Hepatocyte (in vitro differentiated cells): ENCODE data around the gene ANO4. TPM values are rescaled to one million over a fixed set of nuclear protein-coding genes. Genes with fewer than 3 reads are reported as not detected.
A peak's percentile ranks its signal among the peaks of the same experiment; 100 is the strongest.

Experiments used
- DNase-seq: peaks from one replicate; pipeline ENCODE4 v3.0.0-alpha.2; 2016; ENCODE audit warnings: low spot score
- H2AFZ ChIP-seq: fragments of 200-600 bp; sonication (generic); 2 replicates; pipeline ENCODE4 v1.6.0; 2016; ENCODE audit warnings: antibody characterized with exemption, mild to moderate bottlenecking
- H3K27ac ChIP-seq: fragments of 200-600 bp; sonication (generic); 2 replicates; pipeline ENCODE4 v1.5.1; 2016; ENCODE audit warnings: mild to moderate bottlenecking
- H3K27me3 ChIP-seq: fragments of 200-600 bp; sonication (generic); 2 replicates; pipeline ENCODE4 v1.6.1; 2016
- H3K36me3 ChIP-seq: fragments of 200-600 bp; sonication (generic); replicated peaks from 2 replicates; pipeline ENCODE4 v1.5.1; 2016; ENCODE audit warnings: low read depth; ENCODE audit not compliant: insufficient read depth
- H3K4me1 ChIP-seq: fragments of 200-600 bp; sonication (generic); 2 replicates; pipeline ENCODE4 v1.5.1; 2016; ENCODE audit warnings: mild to moderate bottlenecking, moderate library complexity; ENCODE audit not compliant: insufficient read depth
- H3K4me2 ChIP-seq: fragments of 200-600 bp; sonication (generic); 2 replicates; pipeline ENCODE4 v1.6.0; 2016
- H3K4me3 ChIP-seq: fragments of 200-600 bp; sonication (generic); 2 replicates; pipeline ENCODE4 v1.5.1; 2016; ENCODE audit warnings: mild to moderate bottlenecking
- H3K79me2 ChIP-seq: fragments of 200-600 bp; sonication (generic); 2 replicates; pipeline ENCODE4 v1.6.0; 2017; ENCODE audit warnings: mild to moderate bottlenecking
- H3K9me2 ChIP-seq: fragments of 200-600 bp; sonication (generic); replicated peaks from 2 replicates; pipeline ENCODE4 v1.6.0; 2017; ENCODE audit warnings: mild to moderate bottlenecking; ENCODE audit not compliant: insufficient read depth
- H3K9me3 ChIP-seq: fragments of 200-600 bp; sonication (generic); 2 replicates; pipeline ENCODE4 v1.5.1; 2016; ENCODE audit warnings: low read depth, mild to moderate bottlenecking
- H4K20me1 ChIP-seq: fragments of 200-600 bp; sonication (generic); 2 replicates; pipeline ENCODE4 v1.6.0; 2016; ENCODE audit warnings: mild to moderate bottlenecking; ENCODE audit not compliant: insufficient read depth, poor library complexity, severe bottlenecking
- CTCF ChIP-seq: fragments of 200-600 bp; sonication (generic); IDR thresholded peaks from 2 replicates; pipeline ENCODE4 v1.5.1; 2016; ENCODE audit warnings: antibody characterized with exemption, mild to moderate bottlenecking; ENCODE audit not compliant: poor library complexity
- EZH2 ChIP-seq: fragments of 200-600 bp; sonication (generic); IDR thresholded peaks from 2 replicates; pipeline ENCODE4 v1.6.1; 2016; ENCODE audit warnings: antibody characterized with exemption, mild to moderate bottlenecking, borderline replicate concordance
- EZH2phosphoT487 ChIP-seq: fragments of 200-600 bp; sonication (generic); IDR thresholded peaks from one replicate; pipeline ENCODE4 v1.6.1; 2018; ENCODE audit warnings: antibody characterized with exemption, mild to moderate bottlenecking, low read depth, moderate library complexity; ENCODE audit not compliant: unreplicated experiment, severe bottlenecking
- whole genome bisulfite sequencing: methylation state at CpG from one replicate; pipeline ENCODE4 v1.1.6; 2016; ENCODE audit warnings: low lambda C conversion rate; ENCODE audit errors: missing lambda C conversion rate; 5-methylcytosine and 5-hydroxymethylcytosine counted together
- polyA plus RNA-seq: library from polyadenylated mRNA; unstranded; fragments of >200 nt; fragmentation: Nextera tagmentation; extraction: Ambion mirVana; gene quantifications from 2 replicates; pipeline ENCODE4 v1.2.1, GENCODE V29; 2016
- total RNA-seq: library from RNA; depleted of rRNA; stranded (reverse); fragments of >200 nt; gene quantifications from 2 replicates; pipeline ENCODE4 v1.2.3, GENCODE V29; 2014

Gene ANO4
- total and polyA plus RNA-seq, 2 experiments from 2014 or later: 1.6 to 2.3 TPM

GRCh38 chr12:101042211-101042610, 247.6 kb downstream of the ANO4 start:
- Histone ChIP-seq H3K4me1 (peaks cover 11% of the 10 kb centered on the region), H2AFZ (no peak overlapping the region), H3K27me3 (no peaks in the 10 kb centered on the region), H3K79me2 (no peaks in the 10 kb centered on the region), H3K9me2 (no peaks in the 10 kb centered on the region), H3K4me3 (no peak overlapping the region), H3K4me2 (no peak overlapping the region), H3K27ac (peak overlapping the region; percentile 93), H3K9me3 (no peaks in the 10 kb centered on the region), H4K20me1 (no peaks in the 10 kb centered on the region), H3K36me3 (no peaks in the 10 kb centered on the region)
- no peak for DNase-seq
- TF ChIP-seq CTCF: no peak
- no peak for TF ChIP-seq EZH2
- no peak for TF ChIP-seq EZH2phosphoT487
- 84% methylated on average over 8 of the region's 8 CpGs for WGBS

- no peak for TF ChIP-seq CTCF
- TF ChIP-seq EZH2phosphoT487: no peak
- TF ChIP-seq EZH2: no peak
- H3K4me3 ChIP-seq: no peak overlapping the region
- H3K27ac ChIP-seq: no peak overlapping the region
- H4K20me1 ChIP-seq: no peaks in the 10 kb centered on the region
- peaks cover 8% of the 10 kb centered on the region for H3K4me1 ChIP-seq
- no peak overlapping the region for H3K4me2 ChIP-seq
- no peaks in the 10 kb centered on the region for H3K9me2 ChIP-seq
- no peak overlapping the region for H2AFZ ChIP-seq
- WGBS: 83% methylated on average over 2 of the region's 2 CpGs
- no peaks in the 10 kb centered on the region for H3K9me3 ChIP-seq
- no peak for DNase-seq
- no peaks in the 10 kb centered on the region for H3K36me3 ChIP-seq
- H3K79me2 ChIP-seq: no peaks in the 10 kb centered on the region
- H3K27me3 ChIP-seq: no peaks in the 10 kb centered on the region
Measured at GRCh38 chr12:101044512-101045059, 250.0 kb downstream of the ANO4 start.

GRCh38 chr12:101045486-101046464, 251.2 kb downstream of the ANO4 start:
- no peaks in the 10 kb centered on the region for H3K36me3 ChIP-seq
- H3K9me2 ChIP-seq: no peaks in the 10 kb centered on the region
- H3K4me2 ChIP-seq: no peak overlapping the region
- H4K20me1 ChIP-seq: no peaks in the 10 kb centered on the region
- H3K9me3 ChIP-seq: no peaks in the 10 kb centered on the region
- TF ChIP-seq EZH2phosphoT487: no peak
- TF ChIP-seq EZH2: no peak
- TF ChIP-seq CTCF: no peak
- H3K4me3 ChIP-seq: no peak overlapping the region
- H2AFZ ChIP-seq: no peak overlapping the region
- 68% methylated on average over 7 of the region's 7 CpGs for WGBS
- H3K79me2 ChIP-seq: no peaks in the 10 kb centered on the region
- DNase-seq: no peak
- no peaks in the 10 kb centered on the region for H3K27me3 ChIP-seq
- H3K4me1 ChIP-seq: peaks cover 5% of the 10 kb centered on the region
- H3K27ac ChIP-seq: peak overlapping the region; percentile 18
